Stimulated activated CD8-positive, alpha-beta memory T cell treated with anti-CD3 and anti-CD28 coated beads, Interleukin-15, amount 100 ng/mL, for 1 hour (primary cell): ENCODE measurements around the gene FARP1.
"Not testable (repeated sequence)": the region's sequence is repeated elsewhere in the genome, so short reads cannot be mapped to it uniquely, and the experiment has no call there.

Experiments used
- DNase-seq: peaks from one replicate; pipeline ENCODE4 v3.0.0-alpha.2; 2020; ENCODE audit warnings: low read depth

The FARP1 gene

GRCh38 chr13:98396071-98396710 is 253.3 kb downstream of the FARP1 start:
- DNase-seq: no peak

- DNase-seq: no peak
These were observed 254.3 kb downstream of the FARP1 start for GRCh38 chr13:98397221-98397620.

GRCh38 chr13:98397861-98398260 is 255.0 kb downstream of the FARP1 start:
- DNase-seq: no peak

DNA sequence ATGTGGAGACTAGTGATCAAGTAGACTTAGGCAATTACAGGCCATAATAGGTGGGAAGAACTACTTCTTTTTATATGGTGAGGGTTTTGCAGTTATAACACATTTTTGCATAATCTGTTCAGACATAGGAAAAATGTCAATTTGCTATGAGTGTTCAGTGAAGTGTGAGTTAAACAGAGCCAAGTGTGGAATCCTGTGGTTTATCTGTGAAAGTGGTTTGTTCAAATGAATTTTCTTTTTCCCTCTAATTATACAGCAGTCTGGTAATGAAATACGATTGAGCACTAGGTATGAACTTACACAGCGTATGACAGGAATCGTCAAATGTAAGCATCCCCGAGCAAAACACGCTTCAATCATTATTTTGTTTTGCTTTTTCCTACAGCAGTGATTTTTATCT is 255.7 kb downstream of the FARP1 start:
- DNase-seq: no peak

- no peak for DNase-seq
These were observed 256.9 kb downstream of the FARP1 start for GRCh38 chr13:98399756-98400155.

DNA sequence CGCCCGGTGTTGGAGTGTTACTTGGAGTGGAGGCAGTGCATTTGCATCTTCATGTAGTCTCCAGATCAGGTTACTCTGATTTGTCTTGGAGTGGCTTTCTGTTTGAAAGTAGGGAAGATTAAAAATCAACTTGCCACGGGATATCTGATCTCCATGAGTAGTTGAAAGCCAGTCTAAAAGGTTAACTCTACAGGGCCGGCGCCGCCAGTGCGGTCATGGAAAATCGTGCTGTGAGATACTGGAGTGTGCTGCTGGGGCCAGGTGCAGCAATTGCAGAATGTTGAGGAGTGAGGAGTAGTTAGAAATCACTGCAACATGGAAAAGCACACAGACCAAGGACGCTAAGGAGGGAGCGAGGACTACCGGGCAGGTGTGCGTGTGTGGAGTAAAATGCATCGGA is 259.0 kb downstream of the FARP1 start:
- no peak for DNase-seq

DNA sequence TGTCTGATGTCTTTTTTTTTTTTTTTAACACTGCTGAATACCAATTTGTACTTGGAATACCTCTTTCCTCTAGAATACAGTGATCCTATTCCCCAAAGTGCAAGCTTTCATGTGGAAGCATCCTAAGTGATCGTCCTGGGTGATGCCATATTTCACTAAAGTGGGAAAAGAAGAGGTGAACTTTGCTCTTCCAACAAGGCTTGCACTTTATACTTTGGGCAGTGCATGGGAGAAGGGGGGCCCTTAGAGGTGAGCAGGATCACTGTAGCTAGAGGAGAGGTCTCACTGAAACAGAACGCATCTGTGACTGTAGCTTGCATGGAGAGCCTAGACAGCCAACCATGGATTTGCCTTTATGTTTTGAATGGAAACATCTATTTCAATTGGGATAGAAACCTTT is 260.2 kb downstream of the FARP1 start:
- no peak for DNase-seq

GRCh38 chr13:98405107-98405571 is 262.2 kb downstream of the FARP1 start:
- DNase-seq: no peak

- DNase-seq: no peak
These were observed 262.9 kb downstream of the FARP1 start for GRCh38 chr13:98405690-98406344.

DNA sequence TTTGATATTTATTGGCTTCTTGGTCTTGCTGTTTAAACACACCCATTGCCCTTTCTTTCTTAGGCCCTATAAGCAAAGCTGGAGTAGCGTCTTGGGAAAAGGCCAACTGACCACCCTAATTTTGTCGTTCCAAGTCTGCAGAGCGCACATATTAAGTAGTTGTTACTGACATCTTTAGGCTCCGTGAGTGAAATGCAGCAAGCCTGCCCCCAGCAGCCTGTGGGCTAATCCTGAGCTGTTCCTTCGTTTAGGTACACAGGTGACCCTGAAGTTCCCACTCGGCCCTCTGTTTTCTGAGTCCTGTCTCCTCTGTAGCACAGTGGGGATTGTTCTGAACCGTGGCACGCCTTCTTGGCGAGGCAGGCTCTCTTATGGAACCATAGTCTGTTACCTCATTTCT is 263.5 kb downstream of the FARP1 start:
- no peak for DNase-seq

DNA sequence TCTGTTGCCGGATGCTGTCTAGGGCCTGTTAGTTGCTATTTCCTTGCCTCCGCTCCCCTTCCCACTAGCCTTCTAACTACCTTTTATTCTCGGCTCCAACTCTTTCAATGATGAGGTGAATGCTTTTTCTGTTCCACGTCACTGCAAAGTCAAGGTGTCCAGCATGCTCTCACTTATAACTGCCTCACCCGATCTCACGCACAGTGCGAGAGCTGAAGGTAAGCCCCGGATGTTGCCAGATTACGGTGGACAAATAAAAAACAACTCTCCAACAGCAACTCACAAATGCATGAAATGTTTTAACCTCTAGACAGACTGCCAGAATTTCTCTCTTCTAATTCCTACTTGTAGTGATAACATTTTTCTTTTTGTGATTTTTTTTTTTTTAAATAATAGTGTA is 264.1 kb downstream of the FARP1 start:
- DNase-seq: no peak

DNA sequence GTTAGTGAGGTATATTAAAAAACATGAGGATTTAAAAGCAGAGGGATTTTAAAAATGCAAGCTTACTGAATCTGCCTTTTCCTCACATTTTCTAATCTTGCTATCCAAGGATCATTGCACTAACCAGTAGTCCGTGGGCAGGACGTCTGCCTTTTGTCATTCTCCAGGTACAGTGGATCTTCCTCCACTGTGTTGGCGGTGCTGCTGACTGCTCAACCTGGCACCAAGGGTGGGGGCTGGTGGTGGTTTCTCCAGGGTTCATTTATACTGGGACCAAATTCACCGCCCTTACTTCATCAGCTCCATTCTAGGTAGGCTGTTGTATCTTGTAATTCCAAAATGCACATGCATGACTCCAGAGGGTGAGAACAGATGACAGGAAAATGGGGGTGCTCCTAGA is 264.7 kb downstream of the FARP1 start:
- no peak for DNase-seq

DNA sequence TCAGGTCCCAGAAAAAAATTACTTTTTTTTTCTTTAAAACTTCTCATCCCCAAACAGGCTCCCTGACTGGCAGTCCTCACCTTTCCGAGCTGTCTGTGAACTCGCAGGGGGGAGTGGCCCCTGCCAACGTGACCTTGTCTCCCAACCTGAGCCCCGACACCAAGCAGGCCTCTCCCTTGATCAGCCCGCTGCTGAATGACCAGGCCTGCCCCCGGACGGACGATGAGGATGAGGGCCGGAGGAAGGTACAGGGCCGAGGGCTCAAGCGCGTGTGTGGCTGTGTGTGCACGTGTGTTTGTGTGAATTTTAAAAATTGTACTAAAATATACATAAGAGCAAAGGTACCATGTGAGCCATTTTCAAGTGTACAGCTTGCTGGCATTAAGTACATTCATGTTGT is 266.4 kb downstream of the FARP1 start:
- no peak for DNase-seq

- DNase-seq: no peak
These were observed 267.7 kb downstream of the FARP1 start for GRCh38 chr13:98410612-98411011.

DNA sequence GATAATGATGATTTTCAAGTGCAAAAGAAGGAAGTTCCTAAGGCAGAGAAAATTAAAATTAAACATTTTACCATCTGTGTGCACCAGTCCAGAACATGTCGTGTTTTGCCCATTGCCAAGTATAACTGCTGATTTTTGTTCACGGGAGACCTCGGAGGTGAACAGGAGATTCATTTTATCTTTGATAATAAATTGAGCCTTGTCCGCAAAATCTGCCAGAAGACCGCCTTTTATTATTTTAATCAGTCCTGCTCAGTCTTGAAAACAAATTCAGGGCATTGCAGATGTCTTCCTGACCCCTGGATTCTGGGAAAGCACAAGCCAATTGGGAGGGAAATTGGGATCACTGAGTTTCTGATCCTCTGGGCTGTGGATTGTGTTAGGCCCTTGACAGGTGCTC is 268.1 kb downstream of the FARP1 start:
- DNase-seq: no peak

- DNase-seq: no peak
These were observed 268.8 kb downstream of the FARP1 start for GRCh38 chr13:98411617-98412265.

- DNase-seq: not testable (repeated sequence)
These were observed 270.4 kb downstream of the FARP1 start for GRCh38 chr13:98413278-98413677.

GRCh38 chr13:98413796-98414195 is 270.9 kb downstream of the FARP1 start:
- no peak for DNase-seq

- DNase-seq: no peak
These were observed 272.6 kb downstream of the FARP1 start for GRCh38 chr13:98415326-98416070.

GRCh38 chr13:98416408-98416807 is 273.5 kb downstream of the FARP1 start:
- no peak for DNase-seq

DNA sequence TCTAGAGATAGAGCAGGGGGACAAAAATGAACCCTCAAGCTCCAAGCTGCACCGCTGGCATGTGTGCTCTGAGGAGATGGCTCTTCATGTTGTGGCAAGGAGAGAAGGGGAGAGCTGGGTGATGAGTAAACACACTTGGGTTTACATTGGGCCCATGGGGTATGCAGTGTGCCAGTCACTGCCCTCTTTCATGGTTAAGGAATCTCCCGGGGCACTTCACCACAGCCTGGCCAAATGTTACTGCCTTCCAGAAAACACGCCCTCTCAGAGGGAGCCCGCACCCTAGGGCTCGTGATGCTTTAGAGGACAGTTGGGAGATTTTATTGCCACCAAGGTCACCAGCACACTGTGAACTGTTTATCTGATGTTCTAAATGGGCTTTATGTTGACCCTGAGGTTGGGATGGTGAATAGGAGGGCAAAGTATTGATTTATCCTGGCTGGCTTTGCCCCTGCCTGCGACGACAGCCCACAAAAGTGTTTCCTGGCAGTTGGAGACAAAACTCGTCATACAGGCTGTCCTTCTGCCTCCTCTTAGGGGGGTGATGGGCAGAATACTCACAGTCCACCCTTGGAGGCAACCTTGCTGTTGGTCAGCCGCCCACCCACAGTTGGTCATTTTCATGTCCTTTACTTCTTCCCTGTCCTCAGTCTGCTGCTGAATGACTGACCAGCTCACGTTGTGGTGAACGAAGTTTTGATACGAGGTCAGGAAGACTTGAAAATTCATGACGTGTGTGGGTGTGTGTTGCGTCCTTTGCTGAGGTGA is 277.1 kb downstream of the FARP1 start:
- DNase-seq: no peak
